OCI-LY1 (cell line): ENCODE data around the gene CFP.

ENCODE experiments used
- H2AFZ ChIP-seq: fragments of 200-600 bp; sonication (generic), shearing (Covaris generic); 2 replicates; pipeline ENCODE4 v1.6.0; 2014; ENCODE audit warnings: antibody characterized with exemption, mild to moderate bottlenecking, low read length
- H3F3A ChIP-seq: fragments of 200-600 bp; sonication (generic), shearing (Covaris generic); 2 replicates; pipeline ENCODE4 v1.6.0; 2014; ENCODE audit warnings: mild to moderate bottlenecking, antibody characterized with exemption, low read length, moderate library complexity; ENCODE audit not compliant: insufficient read depth
- H3K27ac ChIP-seq: fragments of 200-600 bp; sonication (generic); 2 replicates; pipeline ENCODE4 v1.5.1; 2014; ENCODE audit warnings: low read length, mixed run types, mild to moderate bottlenecking, low read depth; ENCODE audit not compliant: poor library complexity, severe bottlenecking
- H3K27me3 ChIP-seq: fragments of 200-600 bp; sonication (generic); 2 replicates; pipeline ENCODE4 v1.6.0; 2014; ENCODE audit warnings: antibody characterized with exemption, mild to moderate bottlenecking, low read length, moderate library complexity; ENCODE audit not compliant: insufficient read depth
- H3K36me3 ChIP-seq: fragments of 200-600 bp; sonication (generic); 2 replicates; pipeline ENCODE4 v1.6.1; 2014; ENCODE audit warnings: mild to moderate bottlenecking, antibody characterized with exemption, low read length, moderate library complexity, mixed read lengths; ENCODE audit not compliant: insufficient read depth
- H3K4me1 ChIP-seq: fragments of 200-600 bp; sonication (generic); 2 replicates; pipeline ENCODE4 v1.5.1; 2014; ENCODE audit warnings: mild to moderate bottlenecking, low read length, moderate library complexity; ENCODE audit not compliant: insufficient read depth, severe bottlenecking
- H3K4me2 ChIP-seq: fragments of 200-600 bp; sonication (generic), shearing (Covaris generic); 2 replicates; pipeline ENCODE4 v1.6.1; 2014; ENCODE audit warnings: low read length
- H3K4me3 ChIP-seq: fragments of 200-600 bp; sonication (generic); 2 replicates; pipeline ENCODE4 v1.5.1; 2014; ENCODE audit warnings: low read length, low read depth, mild to moderate bottlenecking, mixed read lengths; ENCODE audit not compliant: poor library complexity, severe bottlenecking
- H3K79me2 ChIP-seq: fragments of 200-600 bp; shearing (Covaris generic); 2 replicates; pipeline ENCODE4 v1.6.1; 2016; ENCODE audit warnings: mixed run types, low read length, mixed read lengths; ENCODE audit not compliant: insufficient read depth
- H3K9ac ChIP-seq: fragments of 200-600 bp; sonication (generic), shearing (Covaris generic); 2 replicates; pipeline ENCODE4 v1.6.1; 2014; ENCODE audit warnings: mild to moderate bottlenecking, low read length, mixed read lengths
- H3K9me2 ChIP-seq: fragments of 200-600 bp; sonication (generic), shearing (Covaris generic); 2 replicates; pipeline ENCODE4 v1.6.1; 2014; ENCODE audit warnings: low read depth, mild to moderate bottlenecking, low read length, mixed read lengths
- H3K9me3 ChIP-seq: fragments of 200-600 bp; shearing (Covaris generic); 2 replicates; pipeline ENCODE4 v1.6.1; 2014; ENCODE audit warnings: low read length, mixed read lengths
- H4K20me1 ChIP-seq: fragments of 200-600 bp; sonication (generic), shearing (Covaris generic); 2 replicates; pipeline ENCODE4 v1.6.0; 2016; ENCODE audit warnings: mild to moderate bottlenecking, low read length; ENCODE audit not compliant: insufficient read depth
- CTCF ChIP-seq: fragments of 200-600 bp; sonication (generic), shearing (Covaris generic); IDR thresholded peaks from 2 replicates; pipeline ENCODE4 v1.5.1; 2017; ENCODE audit warnings: mild to moderate bottlenecking, antibody characterized with exemption, low read length, moderate library complexity, mixed read lengths
- EZH2 ChIP-seq: fragments of 200-600 bp; sonication (generic), shearing (Covaris generic); IDR thresholded peaks from 2 replicates; pipeline ENCODE4 v1.8.0; 2017; ENCODE audit warnings: borderline replicate concordance, mixed run types, mild to moderate bottlenecking, antibody characterized with exemption, low read length, moderate library complexity, mixed read lengths

CFP gene

DNA sequence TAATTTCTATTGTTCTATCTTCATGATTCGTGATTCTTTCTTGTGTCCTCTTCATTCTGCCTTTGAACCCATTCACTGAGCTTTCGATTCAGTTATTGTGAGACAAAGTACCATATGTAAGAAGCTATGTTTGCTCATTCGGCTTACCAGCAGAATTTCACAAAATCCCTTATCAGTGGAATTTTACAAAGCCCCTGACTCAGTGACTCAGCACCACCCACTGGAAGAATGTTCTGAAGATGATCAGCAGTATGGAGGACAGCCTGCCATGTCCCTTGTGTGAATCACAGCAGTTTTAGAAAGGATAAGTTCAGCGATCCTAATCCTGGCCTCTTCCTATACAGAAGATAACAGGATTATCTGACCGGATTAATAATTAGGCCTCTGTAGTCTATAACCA lies 35.0 kb upstream of the CFP start:
- H4K20me1 ChIP-seq: no peaks in the 10 kb centered on the region
- no peaks in the 10 kb centered on the region; the same call in 1 of the 2 replicates for H3K36me3 ChIP-seq
- no peak overlapping the region for H3K27ac ChIP-seq
- no peaks in the 10 kb centered on the region for H3F3A ChIP-seq
- H3K9ac ChIP-seq: no peak overlapping the region
- no peaks in the 10 kb centered on the region for H3K9me3 ChIP-seq
- no peaks in the 10 kb centered on the region for H3K27me3 ChIP-seq
- no peaks in the 10 kb centered on the region for H3K79me2 ChIP-seq
- H2AFZ ChIP-seq: no peak overlapping the region
- H3K4me1 ChIP-seq: peaks cover under 1% of the 10 kb centered on the region
- no peaks in the 10 kb centered on the region for H3K9me2 ChIP-seq
- H3K4me2 ChIP-seq: no peak overlapping the region
- TF ChIP-seq EZH2 (no peak), CTCF (no peak)
- no peak overlapping the region for H3K4me3 ChIP-seq

DNA sequence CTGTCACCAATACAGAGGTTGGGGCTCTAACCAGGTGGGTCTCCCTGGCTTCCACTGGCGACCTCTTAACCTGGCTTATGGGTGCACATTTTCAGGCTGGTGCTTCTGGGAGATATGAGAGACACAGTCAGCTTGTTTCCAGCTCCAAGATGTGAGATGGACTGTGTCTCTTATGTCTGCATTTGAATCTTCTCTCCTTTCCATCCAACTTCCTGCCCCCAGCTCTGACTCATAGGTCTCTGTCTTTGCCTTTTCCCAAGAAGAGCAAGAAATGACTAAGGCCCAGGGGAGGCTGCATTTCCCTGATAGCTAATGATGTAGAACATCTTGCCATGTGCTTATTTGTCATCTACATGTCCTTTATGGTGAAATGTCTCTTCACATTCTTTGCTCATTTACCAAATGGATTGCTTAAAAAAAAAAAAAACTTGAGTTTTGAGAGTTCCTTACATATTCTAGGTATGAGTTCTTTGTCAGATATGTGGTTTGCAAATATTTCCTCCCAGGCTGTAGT lies 32.5 kb upstream of the CFP start:
- Histone ChIP-seq H3K79me2 (no peaks in the 10 kb centered on the region), H3K9me2 (no peaks in the 10 kb centered on the region), H3K9ac (no peak overlapping the region), H3K36me3 (peaks cover 7% of the 10 kb centered on the region), H4K20me1 (no peaks in the 10 kb centered on the region), H3K27me3 (no peaks in the 10 kb centered on the region), H3K4me1 (peaks cover 12% of the 10 kb centered on the region), H3K4me2 (no peak overlapping the region), H3K27ac (no peak overlapping the region), H3F3A (no peaks in the 10 kb centered on the region), H2AFZ (no peak overlapping the region), H3K4me3 (no peak overlapping the region), H3K9me3 (no peaks in the 10 kb centered on the region)
- no peak for TF ChIP-seq EZH2
- no peak for TF ChIP-seq CTCF

- no peak overlapping the region for H2AFZ ChIP-seq
- H3K9me2 ChIP-seq: no peaks in the 10 kb centered on the region
- no peak for TF ChIP-seq EZH2
- TF ChIP-seq CTCF: no peak
- H3K27ac ChIP-seq: no peak overlapping the region
- H3K27me3 ChIP-seq: no peaks in the 10 kb centered on the region
- H3K9me3 ChIP-seq: no peaks in the 10 kb centered on the region
- H3K4me3 ChIP-seq: no peak overlapping the region
- H3K4me1 ChIP-seq: peaks cover 12% of the 10 kb centered on the region
- H3K9ac ChIP-seq: no peak overlapping the region
- H3K36me3 ChIP-seq: peaks cover 13% of the 10 kb centered on the region
- no peak overlapping the region for H3K4me2 ChIP-seq
- H3F3A ChIP-seq: no peaks in the 10 kb centered on the region
- no peaks in the 10 kb centered on the region for H4K20me1 ChIP-seq
- H3K79me2 ChIP-seq: no peaks in the 10 kb centered on the region
Observed at GRCh38 chrX:47661539-47661938, 31.8 kb upstream of the CFP start.
